ENCODE results near the gene ZNF420. TPM values are rescaled to one million over a fixed set of nuclear protein-coding genes. Genes with fewer than 3 reads are reported as not detected.

The ZNF420 gene
- total and polyA plus RNA-seq, 2 experiments from 2014 or later: 5.9 to 10.4 TPM

GRCh38 chr19:37077501-37077933, 716 bp upstream of the ZNF420 start:
- 15 to 16% methylated on average over 7 of the region's 7 CpGs for WGBS, 2 experiments (ENCODE audit: low coverage in 1 of 2, low lambda C conversion rate in 2 of 2, missing lambda C conversion rate in 2 of 2)
- in situ Hi-C loops (cut with MboI): no loop called here
- DNase-seq: no peak
- peak overlapping the region; percentile 94 for H3K4me2 ChIP-seq (ENCODE audit: unreplicated experiment)
- no peaks in the 10 kb centered on the region for H3K9me3 ChIP-seq (ENCODE audit: low read depth)
- H3K27me3 ChIP-seq (replicated peaks; ENCODE audit: insufficient read depth): no peaks in the 10 kb centered on the region
- peaks cover 6% of the 10 kb centered on the region for H3K4me1 ChIP-seq (ENCODE audit: insufficient read depth)
- H4K20me1 ChIP-seq (ENCODE audit: insufficient read depth): no peaks in the 10 kb centered on the region
- H3K79me2 ChIP-seq (ENCODE audit: insufficient read depth): peaks cover 42% of the 10 kb centered on the region
- H3K27ac ChIP-seq: peak overlapping the region; percentile 20
- TF ChIP-seq EZH2phosphoT487 (IDR thresholded peaks at IDR 0.05; ENCODE audit: insufficient read depth, low read depth) (no peak), EZH2 (IDR thresholded peaks at IDR 0.05; ENCODE audit: insufficient read depth, poor library complexity, severe bottlenecking) (no peak)
- peak overlapping the region; percentile 96 for H3K4me3 ChIP-seq
- H3K9ac ChIP-seq: peak overlapping the region; percentile 89
- H3K36me3 ChIP-seq (ENCODE audit: low read depth): 0 out of 2 replicates have a peak, but pooled peaks cover 2% of the 10 kb centered on the region
- H3F3A ChIP-seq (ENCODE audit: insufficient read depth): no peaks in the 10 kb centered on the region
- H3K9me2 ChIP-seq (ENCODE audit: insufficient read depth): no peaks in the 10 kb centered on the region
- H2AFZ ChIP-seq: peak overlapping the region; percentile 97

- Histone ChIP-seq H3K36me3 (ENCODE audit: low read depth) (0 out of 2 replicates have a peak, but pooled peaks cover 6% of the 10 kb centered on the region), H3K9me3 (ENCODE audit: low read depth) (no peaks in the 10 kb centered on the region), H3K4me3 (peak overlapping the region; percentile 96), H3K4me1 (ENCODE audit: insufficient read depth) (peaks cover 6% of the 10 kb centered on the region), H3K79me2 (ENCODE audit: insufficient read depth) (peaks cover 53% of the 10 kb centered on the region), H4K20me1 (ENCODE audit: insufficient read depth) (no peaks in the 10 kb centered on the region), H3K27me3 (replicated peaks; ENCODE audit: insufficient read depth) (no peaks in the 10 kb centered on the region), H2AFZ (peak overlapping the region; percentile 97), H3K4me2 (ENCODE audit: unreplicated experiment) (peak overlapping the region; percentile 87), H3K9me2 (ENCODE audit: insufficient read depth) (no peaks in the 10 kb centered on the region), H3K9ac (peak overlapping the region; percentile 89), H3K27ac (no peak overlapping the region), H3F3A (ENCODE audit: insufficient read depth) (no peaks in the 10 kb centered on the region)
- in situ Hi-C loops (cut with MboI): no loop called here
- peak; percentile 16 for DNase-seq
- 1 to 7% methylated on average over 7 of the region's 7 CpGs for WGBS, 2 experiments (ENCODE audit: low coverage in 1 of 2, low lambda C conversion rate in 2 of 2, missing lambda C conversion rate in 2 of 2)
- TF ChIP-seq EZH2phosphoT487 (IDR thresholded peaks at IDR 0.05; ENCODE audit: insufficient read depth, low read depth): no peak
- TF ChIP-seq EZH2 (IDR thresholded peaks at IDR 0.05; ENCODE audit: insufficient read depth, poor library complexity, severe bottlenecking): no peak
These were observed 442 bp downstream of the ZNF420 start for GRCh38 chr19:37078717-37079032.

GRCh38 chr19:37079238-37079637, 1.0 kb downstream of the ZNF420 start:
- H3F3A ChIP-seq (ENCODE audit: insufficient read depth): no peaks in the 10 kb centered on the region
- H3K27ac ChIP-seq: no peak overlapping the region
- H3K36me3 ChIP-seq (ENCODE audit: low read depth): 0 out of 2 replicates have a peak, but pooled peaks cover 6% of the 10 kb centered on the region
- TF ChIP-seq EZH2phosphoT487 (IDR thresholded peaks at IDR 0.05; ENCODE audit: insufficient read depth, low read depth): no peak
- no peak for TF ChIP-seq EZH2 (IDR thresholded peaks at IDR 0.05; ENCODE audit: insufficient read depth, poor library complexity, severe bottlenecking)
- no peaks in the 10 kb centered on the region for H3K9me2 ChIP-seq (ENCODE audit: insufficient read depth)
- peak overlapping the region; percentile 89 for H3K9ac ChIP-seq
- H3K79me2 ChIP-seq (ENCODE audit: insufficient read depth): peaks cover 59% of the 10 kb centered on the region
- in situ Hi-C loops (cut with MboI): no loop called here
- H3K9me3 ChIP-seq (ENCODE audit: low read depth): no peaks in the 10 kb centered on the region
- peaks cover 6% of the 10 kb centered on the region for H3K4me1 ChIP-seq (ENCODE audit: insufficient read depth)
- H2AFZ ChIP-seq: peak overlapping the region; percentile 97
- no peak for DNase-seq
- H4K20me1 ChIP-seq (ENCODE audit: insufficient read depth): no peaks in the 10 kb centered on the region
- no peaks in the 10 kb centered on the region for H3K27me3 ChIP-seq (replicated peaks; ENCODE audit: insufficient read depth)
- peak overlapping the region; percentile 96 for H3K4me3 ChIP-seq
- 87 to 89% methylated on average over 4 of the region's 4 CpGs for WGBS, 2 experiments (ENCODE audit: low coverage in 1 of 2, low lambda C conversion rate in 2 of 2, missing lambda C conversion rate in 2 of 2)
- peak overlapping the region; percentile 87 for H3K4me2 ChIP-seq (ENCODE audit: unreplicated experiment)

- Histone ChIP-seq H3K4me2 (ENCODE audit: unreplicated experiment) (no peak overlapping the region), H3K36me3 (ENCODE audit: low read depth) (0 out of 2 replicates have a peak, but pooled peaks cover 6% of the 10 kb centered on the region), H4K20me1 (ENCODE audit: insufficient read depth) (no peaks in the 10 kb centered on the region), H3K9ac (no peak overlapping the region), H3K27me3 (replicated peaks; ENCODE audit: insufficient read depth) (no peaks in the 10 kb centered on the region), H3K9me2 (ENCODE audit: insufficient read depth) (no peaks in the 10 kb centered on the region), H3F3A (ENCODE audit: insufficient read depth) (no peaks in the 10 kb centered on the region), H3K9me3 (ENCODE audit: low read depth) (peaks cover 4% of the 10 kb centered on the region), H3K79me2 (ENCODE audit: insufficient read depth) (peaks cover 83% of the 10 kb centered on the region), H3K4me1 (ENCODE audit: insufficient read depth) (peaks cover 6% of the 10 kb centered on the region), H2AFZ (no peak overlapping the region), H3K4me3 (no peak overlapping the region), H3K27ac (no peak overlapping the region)
- in situ Hi-C loops (cut with MboI): no loop called here
- TF ChIP-seq EZH2 (IDR thresholded peaks at IDR 0.05; ENCODE audit: insufficient read depth, poor library complexity, severe bottlenecking) (no peak), EZH2phosphoT487 (IDR thresholded peaks at IDR 0.05; ENCODE audit: insufficient read depth, low read depth) (no peak)
- 79 to 88% methylated on average over 2 of the region's 2 CpGs for WGBS, 2 experiments (ENCODE audit: low coverage in 1 of 2, low lambda C conversion rate in 2 of 2, missing lambda C conversion rate in 2 of 2)
- DNase-seq: no peak
These were observed 4.1 kb downstream of the ZNF420 start for GRCh38 chr19:37082307-37082706.

- Histone ChIP-seq H3K4me2 (ENCODE audit: unreplicated experiment) (no peak overlapping the region), H3K9ac (no peak overlapping the region), H3K4me3 (no peak overlapping the region), H3F3A (ENCODE audit: insufficient read depth) (no peaks in the 10 kb centered on the region), H3K79me2 (ENCODE audit: insufficient read depth) (peaks cover 50% of the 10 kb centered on the region), H3K4me1 (ENCODE audit: insufficient read depth) (no peaks in the 10 kb centered on the region), H3K27ac (no peak overlapping the region), H3K27me3 (replicated peaks; ENCODE audit: insufficient read depth) (no peaks in the 10 kb centered on the region), H3K36me3 (ENCODE audit: low read depth) (peaks cover 15% of the 10 kb centered on the region; the same call in 1 of the 2 replicates), H3K9me2 (ENCODE audit: insufficient read depth) (no peaks in the 10 kb centered on the region), H3K9me3 (ENCODE audit: low read depth) (peaks cover 4% of the 10 kb centered on the region), H4K20me1 (ENCODE audit: insufficient read depth) (no peaks in the 10 kb centered on the region), H2AFZ (no peak overlapping the region)
- TF ChIP-seq EZH2 (IDR thresholded peaks at IDR 0.05; ENCODE audit: insufficient read depth, poor library complexity, severe bottlenecking) (no peak), EZH2phosphoT487 (IDR thresholded peaks at IDR 0.05; ENCODE audit: insufficient read depth, low read depth) (no peak)
- 96 to 100% methylated on average over 1 of the region's 1 CpG for WGBS, 2 experiments (ENCODE audit: low coverage in 1 of 2, low lambda C conversion rate in 2 of 2, missing lambda C conversion rate in 2 of 2)
- in situ Hi-C loops (cut with MboI): no loop called here
- DNase-seq: no peak
These were observed 8.9 kb downstream of the ZNF420 start for GRCh38 chr19:37087110-37087509.

Data from GM23248 (cell line).